ENCODE results near the gene RNF168. TPM values are rescaled to one million over a fixed set of nuclear protein-coding genes. Genes with fewer than 3 reads are reported as not detected.
"Not testable (repeated sequence)": the region's sequence is repeated elsewhere in the genome, so short reads cannot be mapped to it uniquely, and the experiment has no call there.

Gene RNF168
- total and polyA plus RNA-seq, 2 of the 4 experiments (the other 2 are of a cell fraction), result 2.5 to 15.2 TPM

GRCh38 chr3:196511108-196511507 is 7.5 kb upstream of the RNF168 start:
- H3K4me2 ChIP-seq (ENCODE audit: low read depth, low read length); H3K9me1 ChIP-seq (ENCODE audit: insufficient read depth, low read length); H3K56ac ChIP-seq (ENCODE audit: extremely low read depth, insufficient read depth, low read length); H4K91ac ChIP-seq (ENCODE audit: insufficient read depth, low read depth, low read length); H3K27ac ChIP-seq (ENCODE audit: insufficient read depth, low read length); H3K23ac ChIP-seq (ENCODE audit: low read depth, low read length); H4K5ac ChIP-seq (ENCODE audit: low read depth, low read length); H3K4me3 ChIP-seq (ENCODE audit: insufficient read depth, low read depth, low read length); H4K20me1 ChIP-seq (ENCODE audit: insufficient read depth, low read length); H3K36me3 ChIP-seq (ENCODE audit: control insufficient read depth, insufficient read depth, low read length); H2BK15ac ChIP-seq (ENCODE audit: low read depth, low read length); intact Hi-C loops (cut with micrococcal nuclease); H2BK120ac ChIP-seq (ENCODE audit: low read depth, low read length); CTCF ChIA-PET; H3K18ac ChIP-seq (ENCODE audit: low read depth, low read length); H3K27me3 ChIP-seq (ENCODE audit: control insufficient read depth, insufficient read depth, low read length); H3K79me1 ChIP-seq (ENCODE audit: low read depth in 1 of 2, low read length in 2 of 2); H3K14ac ChIP-seq (replicated peaks; ENCODE audit: low read depth, low read length); dilution Hi-C loops (cut with HindIII; ENCODE audit: low sequenced_read_pairs, unreplicated experiment); H2AK5ac ChIP-seq (ENCODE audit: low read depth, low read length); H2AK9ac ChIP-seq (replicated peaks; ENCODE audit: low read depth, low read length, poor library complexity); H3K4me1 ChIP-seq (ENCODE audit: control insufficient read depth, insufficient read depth, low read length); POLR2A ChIA-PET (ENCODE audit: unreplicated experiment); H2AFZ ChIP-seq (replicated peaks; ENCODE audit: low read length, poor library complexity); H2BK5ac ChIP-seq (ENCODE audit: low read depth, low read length, poor library complexity, severe bottlenecking); ATAC-seq (ENCODE audit: low read depth); BruUV-seq (replicated peaks); H2BK20ac ChIP-seq (ENCODE audit: low read depth, low read length); H4K8ac ChIP-seq (ENCODE audit: low read depth in 2 of 2, low read length in 2 of 2); H3K9ac ChIP-seq (ENCODE audit: low read depth, low read length); H3K4ac ChIP-seq (ENCODE audit: low read depth, low read length); DNase-seq; H3K9me3 ChIP-seq (ENCODE audit: control insufficient read depth, insufficient read depth, low read length): not testable (repeated sequence)
- no CpG with 5 or more reads among the region's 1 CpG for WGBS, 2 experiments (ENCODE audit: extremely low coverage in 2 of 2, insufficient read length in 1 of 2)
- in situ Hi-C loops (cut with MboI; ENCODE audit: low sequenced_read_pairs), result loop anchor here (10.0 kb wide), 1 partner anchor 436 kb away; no protein-coding TSS in a partner anchor

All from IMR-90 (cell line).